WTC11 (cell line): ENCODE measurements around the gene MFGE8. TPM values are rescaled to one million over a fixed set of nuclear protein-coding genes. Genes with fewer than 3 reads are reported as not detected.

ENCODE experiments used
- ATAC-seq: fragments of 200-7000 bp; cut with Tn5 transposase; 2 replicates; pipeline ENCODE4 v1.10.0; 2021; ENCODE audit warnings: mild to moderate bottlenecking, moderate library complexity
- CTCF ChIA-PET: fragments of 300-600 bp; sonication (Branson Sonifier 250); formaldehyde crosslinking; loops from one replicate; lab custom pipeline; 2021; ENCODE audit warnings: antibody characterized with exemption; lab: Charles Lee
- POLR2A ChIA-PET: fragments of 350-600 bp; sonication (Branson Sonifier 250); formaldehyde crosslinking; loops from one replicate; lab custom pipeline; 2021; ENCODE audit warnings: antibody characterized with exemption; lab: Charles Lee
- DNase-seq: peaks from one replicate; pipeline ENCODE4 v3.0.0; 2021; ENCODE audit warnings: low spot score
- H3K27ac Mint-ChIP-seq: 2 replicates; pipeline ENCODE4 v1.8.0; 2021; ENCODE audit warnings: mixed read lengths
- H3K27me3 Mint-ChIP-seq: 2 replicates; pipeline ENCODE4 v1.8.0; 2021; ENCODE audit warnings: low read depth, mild to moderate bottlenecking, moderate library complexity, mixed read lengths
- H3K36me3 Mint-ChIP-seq: 2 replicates; pipeline ENCODE4 v1.8.0; 2021; ENCODE audit warnings: mixed read lengths
- H3K4me1 Mint-ChIP-seq: 2 replicates; pipeline ENCODE4 v1.8.0; 2022; ENCODE audit warnings: mixed read lengths
- H3K4me3 Mint-ChIP-seq: 2 replicates; pipeline ENCODE4 v1.8.0; 2021; ENCODE audit warnings: mild to moderate bottlenecking, moderate library complexity, mixed read lengths
- H3K9me3 Mint-ChIP-seq: 2 replicates; pipeline ENCODE4 v1.8.0; 2021; ENCODE audit warnings: mixed read lengths
- AR ChIP-seq: fragments of 250-450 bp; sonication (Bioruptor Pico); IDR thresholded peaks from 2 replicates; pipeline ENCODE4 v1.9.0; 2021; ENCODE audit warnings: mild to moderate bottlenecking
- ATF1 ChIP-seq: sonication (generic); formaldehyde crosslinking; IDR thresholded peaks from 2 replicates; pipeline ENCODE4 v1.8.1; 2023; ENCODE audit warnings: mild to moderate bottlenecking, moderate library complexity, missing genetic modification reagents
- CDX4 ChIP-seq: fragments of 250-450 bp; sonication (Bioruptor Pico); IDR thresholded peaks from 2 replicates; pipeline ENCODE4 v1.9.0; 2021; ENCODE audit warnings: moderate library complexity, mild to moderate bottlenecking, inconsistent platforms, borderline replicate concordance
- ERG ChIP-seq: fragments of 250-450 bp; sonication (Bioruptor Pico); IDR thresholded peaks from 2 replicates; pipeline ENCODE4 v1.8.0; 2021; ENCODE audit warnings: mild to moderate bottlenecking
- GRHL2 ChIP-seq: fragments of 250-450 bp; sonication (Bioruptor Pico); IDR thresholded peaks from 2 replicates; pipeline ENCODE4 v1.8.0; 2022; ENCODE audit warnings: mild to moderate bottlenecking, moderate library complexity; ENCODE audit not compliant: insufficient replicate concordance, severe bottlenecking
- GTF2I ChIP-seq: fragments of 250-450 bp; sonication (Bioruptor Pico); conservative IDR thresholded peaks from 2 replicates; pipeline ENCODE4 v1.4.0; 2021; ENCODE audit warnings: mild to moderate bottlenecking
- IRF2 ChIP-seq: sonication (generic); formaldehyde crosslinking; IDR thresholded peaks from 2 replicates; pipeline ENCODE4 v1.8.0; 2022; ENCODE audit warnings: low read depth, missing genetic modification reagents, borderline replicate concordance
- JAZF1 ChIP-seq: fragments of 250-450 bp; sonication (Bioruptor Pico); IDR thresholded peaks from 2 replicates; pipeline ENCODE4 v1.9.0; 2021; ENCODE audit warnings: moderate library complexity, mild to moderate bottlenecking, inconsistent platforms
- KAT7 ChIP-seq: sonication (generic); formaldehyde crosslinking; IDR thresholded peaks from 2 replicates; pipeline ENCODE4 v1.8.1; 2023; ENCODE audit warnings: missing genetic modification reagents, mild to moderate bottlenecking, borderline replicate concordance
- MAX ChIP-seq: sonication (generic); formaldehyde crosslinking; IDR thresholded peaks from 2 replicates; pipeline ENCODE4 v1.8.0; 2022; ENCODE audit warnings: mild to moderate bottlenecking, missing genetic modification reagents
- NFATC4 ChIP-seq: fragments of 250-450 bp; sonication (Bioruptor Pico); IDR thresholded peaks from 2 replicates; pipeline ENCODE4 v1.9.0; 2021; ENCODE audit warnings: mild to moderate bottlenecking
- NFE2L1 ChIP-seq: sonication (generic); formaldehyde crosslinking; IDR thresholded peaks from 2 replicates; pipeline ENCODE4 v1.8.1; 2023; ENCODE audit warnings: missing genetic modification reagents
- OVOL2 ChIP-seq: fragments of 250-450 bp; sonication (Bioruptor Pico); IDR thresholded peaks from 2 replicates; pipeline ENCODE4 v1.9.0; 2021; ENCODE audit warnings: mild to moderate bottlenecking, borderline replicate concordance
- PREB ChIP-seq: sonication (generic); formaldehyde crosslinking; IDR thresholded peaks from 2 replicates; pipeline ENCODE4 v1.8.1; 2022; ENCODE audit warnings: mild to moderate bottlenecking, missing genetic modification reagents, moderate library complexity, borderline replicate concordance
- STAT6 ChIP-seq: sonication (generic); formaldehyde crosslinking; conservative IDR thresholded peaks from 2 replicates; pipeline ENCODE4 v1.8.1; 2023; ENCODE audit warnings: mild to moderate bottlenecking, low read depth, missing genetic modification reagents, moderate library complexity
- ZBTB21 ChIP-seq: sonication (generic); formaldehyde crosslinking; IDR thresholded peaks from 2 replicates; pipeline ENCODE4 v1.8.1; 2023; ENCODE audit warnings: mild to moderate bottlenecking, missing genetic modification reagents, borderline replicate concordance
- ZMAT4 ChIP-seq: fragments of 250-450 bp; sonication (Bioruptor Pico); IDR thresholded peaks from 2 replicates; pipeline ENCODE4 v1.9.0; 2021; ENCODE audit warnings: mild to moderate bottlenecking
- ZNF121 ChIP-seq: sonication (generic); formaldehyde crosslinking; IDR thresholded peaks from 2 replicates; pipeline ENCODE4 v1.8.0; 2023; ENCODE audit warnings: missing genetic modification reagents
- ZNF396 ChIP-seq: fragments of 250-450 bp; sonication (Bioruptor Pico); IDR thresholded peaks from 2 replicates; pipeline ENCODE4 v1.8.0; 2021; ENCODE audit warnings: mild to moderate bottlenecking, moderate library complexity, borderline replicate concordance
- ZNF416 ChIP-seq: fragments of 250-450 bp; sonication (Bioruptor Pico); IDR thresholded peaks from 2 replicates; pipeline ENCODE4 v1.9.0; 2021; ENCODE audit warnings: mild to moderate bottlenecking, inconsistent platforms
- ZNF425 ChIP-seq: fragments of 250-450 bp; sonication (Bioruptor Pico); conservative IDR thresholded peaks from 2 replicates; pipeline ENCODE4 v1.9.0; 2021; ENCODE audit warnings: mild to moderate bottlenecking
- ZNF512 ChIP-seq: sonication (generic); formaldehyde crosslinking; IDR thresholded peaks from 2 replicates; pipeline ENCODE4 v1.8.1; 2022; ENCODE audit warnings: missing genetic modification reagents, borderline replicate concordance
- total RNA-seq: library from RNA; stranded (reverse); gene quantifications from 3 replicates; pipeline ENCODE4 v1.2.3, GENCODE V29; 2021

Gene MFGE8
- total RNA-seq, 1 experiment from 2014 or later: 719 TPM

GRCh38 chr15:88860212-88860611, 53.0 kb downstream of the MFGE8 start:
- Mint-ChIP-seq H3K27me3 (peaks cover 10% of the 10 kb centered on the region), H3K4me3 (no peak overlapping the region), H3K36me3 (no peaks in the 10 kb centered on the region), H3K4me1 (no peaks in the 10 kb centered on the region), H3K27ac (no peak overlapping the region), H3K9me3 (peaks cover 7% of the 10 kb centered on the region)
- no peak for TF ChIP-seq ZNF416 (CRISPR knock-in tag)
- no peak for TF ChIP-seq PREB (CRISPR knock-in tag)
- no peak for TF ChIP-seq AR (CRISPR knock-in tag)
- no peak for TF ChIP-seq ZNF121 (CRISPR knock-in tag)
- TF ChIP-seq STAT6 (CRISPR knock-in tag): no peak
- TF ChIP-seq ZNF396: no peak
- TF ChIP-seq ATF1 (CRISPR knock-in tag): no peak
- no peak for TF ChIP-seq ZBTB21 (CRISPR knock-in tag)
- TF ChIP-seq ERG (CRISPR knock-in tag): no peak
- TF ChIP-seq OVOL2 (CRISPR knock-in tag): no peak
- TF ChIP-seq IRF2: no peak
- no peak for TF ChIP-seq ZMAT4 (CRISPR knock-in tag)
- no peak for TF ChIP-seq GRHL2 (CRISPR knock-in tag)
- TF ChIP-seq CDX4: no peak
- TF ChIP-seq NFATC4: no peak
- no peak for ATAC-seq
- POLR2A ChIA-PET: no interaction called here
- no peak for DNase-seq
- CTCF ChIA-PET: no interaction called here

GRCh38 chr15:88859550-88859949, 53.6 kb downstream of the MFGE8 start:
- peaks cover 3% of the 10 kb centered on the region; the same call in 1 of the 2 replicates for H3K36me3 Mint-ChIP-seq
- ATAC-seq: no peak
- no peak overlapping the region for H3K27ac Mint-ChIP-seq
- peaks cover 15% of the 10 kb centered on the region for H3K27me3 Mint-ChIP-seq
- ChIA-PET CTCF (interaction anchor here (0.6 to 0.9 kb wide), 2 partner anchors 11 to 1060 kb away, joined by 5 read pairs; no protein-coding TSS in a partner anchor), POLR2A (no interaction called here)
- peaks cover 14% of the 10 kb centered on the region for H3K9me3 Mint-ChIP-seq
- H3K4me1 Mint-ChIP-seq: no peaks in the 10 kb centered on the region
- no peak overlapping the region for H3K4me3 Mint-ChIP-seq
- DNase-seq: no peak
- TF ChIP-seq ZNF396 (no peak), ZNF512 (no peak), NFATC4 (no peak), MAX (CRISPR knock-in tag) (no peak), KAT7 (no peak), GTF2I (CRISPR knock-in tag) (no peak), NFE2L1 (no peak), JAZF1 (CRISPR knock-in tag) (no peak), ZNF425 (CRISPR knock-in tag) (no peak)
